HCT116 (cell line): ENCODE measurements around the gene WNT7B. TPM values are rescaled to one million over a fixed set of nuclear protein-coding genes. Genes with fewer than 3 reads are reported as not detected.

Experiments used
- ATAC-seq: fragments of 200-7000 bp; cut with Tn5 transposase; 2 replicates; pipeline ENCODE4 v1.9.1; 2020; ENCODE audit warnings: mild to moderate bottlenecking, moderate library complexity
- BruUV-seq: library from RNA; stranded (reverse); fragments of 400-500 nt; replicated peaks from 2 replicates; lab custom pipeline; 2021; lab: Mats Ljungman, UMichigan
- CTCF ChIA-PET: fragments of 300-600 bp; sonication (Branson Sonifier 250); formaldehyde crosslinking; loops from one replicate; lab custom pipeline; 2021; ENCODE audit warnings: antibody characterized with exemption; lab: Charles Lee
- POLR2A ChIA-PET: fragments of 300-600, 350-600 bp; sonication (Branson Sonifier 250); formaldehyde crosslinking; loops from one replicate; lab custom pipeline; 2021; ENCODE audit warnings: antibody characterized with exemption; lab: Charles Lee
- RAD21 ChIA-PET, 2 experiments: fragments of 300-600 bp; sonication (Branson Sonifier 250); formaldehyde crosslinking; loops; one replicate each; lab custom pipeline; 2023; ENCODE audit warnings: low total read pairs in 2 of 2; ENCODE audit not compliant: uncharacterized antibody in 2 of 2, unreplicated experiment in 2 of 2, low non-redundant PET in 1 of 2; lab: Charles Lee
- DNase-seq: peaks from one replicate; pipeline ENCODE4 v3.0.0-alpha.2; 2010; ENCODE audit warnings: low read depth, low spot score
- H2AFZ ChIP-seq: fragments of 200-600 bp; shearing (Covaris generic), sonication (generic); 2 replicates; pipeline ENCODE4 v1.6.1; 2017; ENCODE audit warnings: low read depth, mixed run types, mixed read lengths, antibody characterized with exemption, low read length; ENCODE audit not compliant: poor library complexity, severe bottlenecking
- H3K27ac ChIP-seq: 2 replicates; pipeline ENCODE4 v1.5.1; 2012; ENCODE audit warnings: low read depth, low read length
- H3K27me3 ChIP-seq: fragments of 200-600 bp; sonication (generic); 2 replicates; pipeline ENCODE4 v1.6.1; 2016; ENCODE audit warnings: mixed run types, low read length, mixed read lengths; ENCODE audit not compliant: insufficient read depth
- H3K36me3 ChIP-seq, 2 experiments: fragments of 200-500 bp in 1 of 2; fragments of 200-600 bp in 1 of 2; sonication (Bioruptor generic) in 1 of 2; sonication (generic) in 1 of 2; 2 replicates each; pipeline versions ENCODE4 v1.5.1 to v1.6.1; 2014 to 2016; ENCODE audit warnings: low read length in 2 of 2, inconsistent platforms in 1 of 2, mixed read lengths in 1 of 2, mixed run types in 1 of 2; ENCODE audit not compliant: insufficient read depth in 2 of 2, control insufficient read depth in 1 of 2
- H3K4me1 ChIP-seq, 2 experiments: fragments of 200-600 bp in 1 of 2; sonication (generic) in 1 of 2; 2 replicates each; pipeline versions ENCODE4 v1.5.1 to v1.6.1; 2012 to 2017; ENCODE audit warnings: low read length in 2 of 2, inconsistent platforms in 1 of 2, mild to moderate bottlenecking in 1 of 2, mixed read lengths in 1 of 2, mixed run types in 1 of 2, moderate library complexity in 1 of 2; ENCODE audit not compliant: insufficient read depth in 2 of 2, control insufficient read depth in 1 of 2
- H3K4me2 ChIP-seq: fragments of 200-600 bp; sonication (generic); 2 replicates; pipeline ENCODE4 v1.6.1; 2017; ENCODE audit warnings: mixed run types, low read length, mixed read lengths
- H3K4me3 ChIP-seq, 2 experiments: fragments of 200-600 bp in 1 of 2; sonication (generic) in 1 of 2; replicated peaks in 1 of 2; 2 replicates each; pipeline ENCODE4 v1.5.1; 2011 to 2016; ENCODE audit warnings: low read length in 2 of 2, control low read depth in 1 of 2, low read depth in 1 of 2, mild to moderate bottlenecking in 1 of 2, mixed read lengths in 1 of 2, mixed run types in 1 of 2
- H3K79me2 ChIP-seq: fragments of 200-600 bp; sonication (generic); 2 replicates; pipeline ENCODE4 v1.6.1; 2017; ENCODE audit warnings: mild to moderate bottlenecking, mixed run types, low read length, moderate library complexity, mixed read lengths; ENCODE audit not compliant: insufficient read depth
- H3K9ac ChIP-seq: fragments of 200-600 bp; sonication (generic); 2 replicates; pipeline ENCODE4 v1.6.1; 2016; ENCODE audit warnings: low read length, mixed read lengths
- H3K9me2 ChIP-seq: fragments of 200-600 bp; sonication (generic), shearing (Covaris generic); 2 replicates; pipeline ENCODE4 v1.6.1; 2017; ENCODE audit warnings: mixed run types, mild to moderate bottlenecking, moderate library complexity; ENCODE audit not compliant: insufficient read depth
- H3K9me3 ChIP-seq, 2 experiments: fragments of 200-500 bp in 1 of 2; fragments of 200-600 bp in 1 of 2; sonication (Bioruptor generic) in 1 of 2; sonication (generic) in 1 of 2; 2 replicates each; pipeline ENCODE4 v1.6.1; 2014 to 2017; ENCODE audit warnings: low read length in 2 of 2, mixed read lengths in 2 of 2, inconsistent platforms in 1 of 2, low read depth in 1 of 2, mild to moderate bottlenecking in 1 of 2, mixed run types in 1 of 2, moderate library complexity in 1 of 2; ENCODE audit not compliant: control insufficient read depth in 1 of 2, insufficient read depth in 1 of 2
- H4K20me1 ChIP-seq: fragments of 200-600 bp; sonication (generic), shearing (Covaris generic); 2 replicates; pipeline ENCODE4 v1.6.1; 2017; ENCODE audit warnings: mixed run types, mild to moderate bottlenecking, moderate library complexity; ENCODE audit not compliant: insufficient read depth
- CEBPB ChIP-seq: IDR thresholded peaks from 2 replicates; pipeline ENCODE4 v1.6.1; 2012; ENCODE audit warnings: low read depth
- EZH2 ChIP-seq: fragments of 200-600 bp; sonication (generic); IDR thresholded peaks from 2 replicates; pipeline ENCODE4 v1.6.1; 2017; ENCODE audit warnings: antibody characterized with exemption, mixed run types
- FOSL1 ChIP-seq: IDR thresholded peaks from 2 replicates; pipeline ENCODE4 v1.6.1; 2012; ENCODE audit warnings: low read depth
- JUND ChIP-seq: IDR thresholded peaks from 2 replicates; pipeline ENCODE4 v1.6.1; 2012
- MAX ChIP-seq: IDR thresholded peaks from 2 replicates; pipeline ENCODE4 v1.6.1; 2012
- POLR2AphosphoS5 ChIP-seq: IDR thresholded peaks from 2 replicates; pipeline ENCODE4 v1.6.1; 2011; ENCODE audit warnings: mild to moderate bottlenecking, low read depth, low read length, moderate library complexity
- RAD21 ChIP-seq: IDR thresholded peaks from 2 replicates; pipeline ENCODE4 v1.6.1; 2012; ENCODE audit warnings: low read depth, mild to moderate bottlenecking
- REST ChIP-seq: IDR thresholded peaks from 2 replicates; pipeline ENCODE4 v1.6.1; 2012; ENCODE audit warnings: low read depth
- SIN3A ChIP-seq: IDR thresholded peaks from 2 replicates; pipeline ENCODE4 v1.6.1; 2012; ENCODE audit warnings: low read depth
- SRF ChIP-seq: IDR thresholded peaks from 2 replicates; pipeline ENCODE4 v1.6.1; 2012; ENCODE audit warnings: low read depth
- TCF7L2 ChIP-seq: IDR thresholded peaks from 2 replicates; pipeline ENCODE4 v1.7.0; 2011; ENCODE audit warnings: borderline replicate concordance, inconsistent platforms; ENCODE audit not compliant: insufficient read depth, insufficient read length; ENCODE audit errors: extremely low read depth
- YY1 ChIP-seq: IDR thresholded peaks from 2 replicates; pipeline ENCODE4 v1.6.1; 2011; ENCODE audit warnings: low read length, low read depth, moderate library complexity, mild to moderate bottlenecking; ENCODE audit not compliant: insufficient replicate concordance; ENCODE audit errors: extremely low read depth
- ZFX ChIP-seq: fragments of 450-650 bp; IDR thresholded peaks from 2 replicates; pipeline ENCODE4 v1.6.1; 2017
- intact Hi-C: fragments of 100-400 bp; cut with micrococcal nuclease; formaldehyde crosslinking; loops from 2 replicates; pipeline ENCODE4 v1.10.0; 2022
- total RNA-seq: library from RNA; stranded (reverse); gene quantifications from one replicate; pipeline ENCODE4 v1.2.1, GENCODE V29; 2021; ENCODE audit not compliant: unreplicated experiment
- TF ChIP-seq, protein P1 (sequence below), 3 experiments: fragments of 200-600 bp in 1 of 3; sonication (generic) in 1 of 3; IDR thresholded peaks in 2 of 3; conservative IDR thresholded peaks in 1 of 3; 2 replicates each; pipeline ENCODE4 v1.5.1; 2012 to 2017; ENCODE audit warnings: low read depth in 2 of 3, low read length in 2 of 3, antibody characterized with exemption in 1 of 3, borderline replicate concordance in 1 of 3, control low read depth in 1 of 3, mild to moderate bottlenecking in 1 of 3, mixed read lengths in 1 of 3, mixed run types in 1 of 3, moderate library complexity in 1 of 3; ENCODE audit not compliant: insufficient read depth in 1 of 3
- TF ChIP-seq, protein P2 (sequence below): IDR thresholded peaks from 2 replicates; pipeline ENCODE4 v1.6.1; 2011; ENCODE audit warnings: mild to moderate bottlenecking, low read length, moderate library complexity; ENCODE audit not compliant: insufficient replicate concordance; ENCODE audit errors: extremely low read depth

WNT7B gene
- total RNA-seq, 1 experiment from 2014 or later: 10.5 TPM

- ATAC-seq (no peak), DNase-seq (no peak)
- intact Hi-C loops: no loop called here
- H4K20me1 ChIP-seq: no peaks in the 10 kb centered on the region
- no peak overlapping the region for H3K27ac ChIP-seq
- no peak overlapping the region for H3K4me2 ChIP-seq
- H3K4me3 ChIP-seq: no peak overlapping the region
- TF ChIP-seq ZFX: no peak
- TF ChIP-seq YY1: no peak
- no peak for TF ChIP-seq EZH2
- no peak for TF ChIP-seq MAX
- no peak for TF ChIP-seq JUND
- no peak for TF ChIP-seq CEBPB
- no peak for TF ChIP-seq FOSL1
- TF ChIP-seq TCF7L2: no peak
- no peak for TF ChIP-seq POLR2AphosphoS5
- TF ChIP-seq, protein P1, sequence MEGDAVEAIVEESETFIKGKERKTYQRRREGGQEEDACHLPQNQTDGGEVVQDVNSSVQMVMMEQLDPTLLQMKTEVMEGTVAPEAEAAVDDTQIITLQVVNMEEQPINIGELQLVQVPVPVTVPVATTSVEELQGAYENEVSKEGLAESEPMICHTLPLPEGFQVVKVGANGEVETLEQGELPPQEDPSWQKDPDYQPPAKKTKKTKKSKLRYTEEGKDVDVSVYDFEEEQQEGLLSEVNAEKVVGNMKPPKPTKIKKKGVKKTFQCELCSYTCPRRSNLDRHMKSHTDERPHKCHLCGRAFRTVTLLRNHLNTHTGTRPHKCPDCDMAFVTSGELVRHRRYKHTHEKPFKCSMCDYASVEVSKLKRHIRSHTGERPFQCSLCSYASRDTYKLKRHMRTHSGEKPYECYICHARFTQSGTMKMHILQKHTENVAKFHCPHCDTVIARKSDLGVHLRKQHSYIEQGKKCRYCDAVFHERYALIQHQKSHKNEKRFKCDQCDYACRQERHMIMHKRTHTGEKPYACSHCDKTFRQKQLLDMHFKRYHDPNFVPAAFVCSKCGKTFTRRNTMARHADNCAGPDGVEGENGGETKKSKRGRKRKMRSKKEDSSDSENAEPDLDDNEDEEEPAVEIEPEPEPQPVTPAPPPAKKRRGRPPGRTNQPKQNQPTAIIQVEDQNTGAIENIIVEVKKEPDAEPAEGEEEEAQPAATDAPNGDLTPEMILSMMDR (IDR thresholded peaks at IDR 0.05 in 2 of 3, conservative IDR thresholded peaks at IDR 0.05 in 1 of 3; ENCODE audit: borderline replicate concordance in 1 of 3, insufficient read depth in 1 of 3, low read depth in 2 of 3, low read length in 2 of 3): no peak
- TF ChIP-seq, protein P2, sequence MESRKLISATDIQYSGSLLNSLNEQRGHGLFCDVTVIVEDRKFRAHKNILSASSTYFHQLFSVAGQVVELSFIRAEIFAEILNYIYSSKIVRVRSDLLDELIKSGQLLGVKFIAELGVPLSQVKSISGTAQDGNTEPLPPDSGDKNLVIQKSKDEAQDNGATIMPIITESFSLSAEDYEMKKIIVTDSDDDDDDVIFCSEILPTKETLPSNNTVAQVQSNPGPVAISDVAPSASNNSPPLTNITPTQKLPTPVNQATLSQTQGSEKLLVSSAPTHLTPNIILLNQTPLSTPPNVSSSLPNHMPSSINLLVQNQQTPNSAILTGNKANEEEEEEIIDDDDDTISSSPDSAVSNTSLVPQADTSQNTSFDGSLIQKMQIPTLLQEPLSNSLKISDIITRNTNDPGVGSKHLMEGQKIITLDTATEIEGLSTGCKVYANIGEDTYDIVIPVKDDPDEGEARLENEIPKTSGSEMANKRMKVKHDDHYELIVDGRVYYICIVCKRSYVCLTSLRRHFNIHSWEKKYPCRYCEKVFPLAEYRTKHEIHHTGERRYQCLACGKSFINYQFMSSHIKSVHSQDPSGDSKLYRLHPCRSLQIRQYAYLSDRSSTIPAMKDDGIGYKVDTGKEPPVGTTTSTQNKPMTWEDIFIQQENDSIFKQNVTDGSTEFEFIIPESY: no peak
- TF ChIP-seq SIN3A: no peak
- TF ChIP-seq REST: no peak
- no peak for TF ChIP-seq RAD21
- TF ChIP-seq SRF: no peak
- H3K79me2 ChIP-seq: no peaks in the 10 kb centered on the region
- H3K9ac ChIP-seq: no peak overlapping the region
- peaks cover 0 to 8% of the 10 kb centered on the region in 2 experiments; a peak in 1 of 4 replicates for H3K9me3 ChIP-seq
- POLR2A ChIA-PET: no interaction called here
- no peaks in the 10 kb centered on the region for H3K36me3 ChIP-seq
- no peaks in the 10 kb centered on the region for H3K9me2 ChIP-seq
- no peak overlapping the region for H2AFZ ChIP-seq
- peaks cover 3 to 25% of the 10 kb centered on the region in 2 experiments; a peak in 3 of 4 replicates for H3K4me1 ChIP-seq
- CTCF ChIA-PET: interaction anchor here (0.7 kb wide), 1 partner anchor 347 kb away, joined by 3 read pairs; no protein-coding TSS in a partner anchor
- RAD21 ChIA-PET: no interaction called here
- BruUV-seq: no TSS peak
- H3K27me3 ChIP-seq: no peaks in the 10 kb centered on the region
These were observed 3.8 kb upstream of the WNT7B start for GRCh38 chr22:45980761-45981160.
